GM23338 (cell line): ENCODE results near the gene FKBP1A. TPM values are rescaled to one million over a fixed set of nuclear protein-coding genes. Genes with fewer than 3 reads are reported as not detected.

Experiments
- ATAC-seq: fragments of 200-7000 bp; cut with Tn5 transposase; 3 replicates; pipeline ENCODE4 v1.9.1; 2020
- DNase-seq: peaks from one replicate; pipeline ENCODE4 v3.0.0-alpha.2; 2015; ENCODE audit warnings: low spot score
- H2AFZ ChIP-seq: fragments of 200-600 bp; sonication (generic); 2 replicates; pipeline ENCODE4 v1.8.0; 2016; ENCODE audit warnings: antibody characterized with exemption, mild to moderate bottlenecking, moderate library complexity
- H3F3A ChIP-seq: fragments of 200-600 bp; sonication (generic); replicated peaks from 2 replicates; pipeline ENCODE4 v1.8.0; 2017; ENCODE audit warnings: antibody characterized with exemption, mixed run types, low read depth
- H3K27ac ChIP-seq: fragments of 200-600 bp; sonication (generic); 2 replicates; pipeline ENCODE4 v1.6.1; 2016; ENCODE audit warnings: low read depth
- H3K27me3 ChIP-seq: fragments of 200-600 bp; sonication (generic); 2 replicates; pipeline ENCODE4 v1.8.0; 2016; ENCODE audit warnings: mild to moderate bottlenecking, mixed run types, moderate library complexity; ENCODE audit not compliant: insufficient read depth
- H3K36me3 ChIP-seq: fragments of 200-600 bp; sonication (generic); 2 replicates; pipeline ENCODE4 v1.8.0; 2016; ENCODE audit warnings: mild to moderate bottlenecking; ENCODE audit not compliant: insufficient read depth
- H3K4me1 ChIP-seq: fragments of 200-600 bp; sonication (generic); 2 replicates; pipeline ENCODE4 v1.8.0; 2016; ENCODE audit warnings: mild to moderate bottlenecking, moderate library complexity; ENCODE audit not compliant: insufficient read depth
- H3K4me2 ChIP-seq: fragments of 200-600 bp; sonication (generic); 2 replicates; pipeline ENCODE4 v1.7.1; 2017; ENCODE audit warnings: mixed run types
- H3K4me3 ChIP-seq: fragments of 200-600 bp; sonication (generic); 2 replicates; pipeline ENCODE4 v1.6.1; 2016; ENCODE audit warnings: mixed run types
- H3K79me2 ChIP-seq: fragments of 200-600 bp; sonication (generic); replicated peaks from 2 replicates; pipeline ENCODE4 v1.8.0; 2017; ENCODE audit warnings: mild to moderate bottlenecking; ENCODE audit not compliant: insufficient read depth
- H3K9me2 ChIP-seq: fragments of 200-600 bp; sonication (generic); 2 replicates; pipeline ENCODE4 v1.8.0; 2017; ENCODE audit not compliant: insufficient read depth
- H4K20me1 ChIP-seq: fragments of 200-600 bp; sonication (generic); replicated peaks from 2 replicates; pipeline ENCODE4 v1.8.0; 2017; ENCODE audit warnings: mild to moderate bottlenecking; ENCODE audit not compliant: insufficient read depth
- H3K27ac Mint-ChIP-seq: 2 replicates; pipeline ENCODE4 v1.8.0; 2020; ENCODE audit warnings: inconsistent platforms, mild to moderate bottlenecking, moderate library complexity, mixed read lengths
- H3K27me3 Mint-ChIP-seq: 3 replicates; pipeline ENCODE4 v1.8.0; 2022; ENCODE audit warnings: low read depth, mild to moderate bottlenecking, moderate library complexity, mixed read lengths, inconsistent platforms; ENCODE audit not compliant: insufficient read depth, poor library complexity
- H3K36me3 Mint-ChIP-seq: 3 replicates; pipeline ENCODE4 v1.8.0; 2021; ENCODE audit warnings: low read depth, mild to moderate bottlenecking, inconsistent platforms, moderate library complexity, mixed read lengths
- H3K4me1 Mint-ChIP-seq: 3 replicates; pipeline ENCODE4 v1.8.0; 2020; ENCODE audit warnings: mild to moderate bottlenecking, inconsistent platforms, mixed read lengths
- H3K4me3 Mint-ChIP-seq: 3 replicates; pipeline ENCODE4 v1.8.0; 2021; ENCODE audit warnings: moderate library complexity, mild to moderate bottlenecking, inconsistent platforms, mixed read lengths
- H3K9me3 Mint-ChIP-seq: 3 replicates; pipeline ENCODE4 v1.8.0; 2020; ENCODE audit warnings: moderate library complexity, mild to moderate bottlenecking, inconsistent platforms, mixed read lengths
- CTCF ChIP-seq, 2 experiments: fragments of 200-600 bp in 1 of 2; sonication (generic) in 1 of 2; conservative IDR thresholded peaks; 2 replicates each; pipeline versions ENCODE4 v1.5.1 to v1.6.1; 2016 to 2017; ENCODE audit warnings: antibody characterized with exemption in 2 of 2, low read depth in 2 of 2, mild to moderate bottlenecking in 2 of 2, moderate library complexity in 1 of 2
- NANOG ChIP-seq: IDR thresholded peaks from 2 replicates; pipeline ENCODE4 v1.6.1; 2016; ENCODE audit warnings: antibody characterized with exemption, borderline replicate concordance
- REST ChIP-seq: IDR thresholded peaks from one replicate; pipeline ENCODE4 v1.6.1; 2018; ENCODE audit warnings: antibody characterized with exemption; ENCODE audit not compliant: unreplicated experiment
- ZNF114 ChIP-seq: fragments of 250-450 bp; sonication (Bioruptor Pico); IDR thresholded peaks from 2 replicates; pipeline ENCODE4 v1.5.0; 2020; ENCODE audit warnings: mild to moderate bottlenecking, moderate library complexity
- polyA plus RNA-seq: library from polyadenylated mRNA; unstranded; fragments of >200 nt; fragmentation: Nextera tagmentation; extraction: Ambion mirVana; gene quantifications from 2 replicates; pipeline ENCODE4 v1.2.1, GENCODE V29; 2016
- total RNA-seq: library from RNA; depleted of rRNA; stranded (reverse); fragments of >200 nt; shearing (Covaris generic); gene quantifications from 2 replicates; pipeline ENCODE4 v1.2.3, GENCODE V29; 2014
- TF ChIP-seq, protein P1 (sequence below): IDR thresholded peaks from 2 replicates; pipeline ENCODE4 v1.6.1; 2016; ENCODE audit warnings: antibody characterized with exemption

Gene FKBP1A
- total and polyA plus RNA-seq, 2 experiments from 2014 or later = 171 to 350 TPM

GRCh38 chr20:1374246-1374645 lies 18.6 kb downstream of the FKBP1A start:
- TF ChIP-seq ZNF114 (CRISPR knock-in tag) = no peak
- TF ChIP-seq CTCF (conservative IDR thresholded peaks at IDR 0.05; ENCODE audit: low read depth in 2 of 2) = 0 out of 4 replicates have a peak, but pooled peaks of 1 of the 2 experiments have one; percentile 1
- ATAC-seq (no peak; the same call in 2 of the 3 replicates), DNase-seq (no peak)
- Histone ChIP-seq H3K9me2 (no peaks in the 10 kb centered on the region), H3K4me3 (no peak overlapping the region), H3K36me3 (peaks cover 10% of the 10 kb centered on the region), H3K79me2 (peaks cover 64% of the 10 kb centered on the region), H3K27ac (no peak overlapping the region), H3F3A (no peaks in the 10 kb centered on the region), H3K4me2 (no peak overlapping the region), H3K4me1 (peaks cover 14% of the 10 kb centered on the region; the same call in 1 of the 2 replicates), H3K27me3 (no peaks in the 10 kb centered on the region), H2AFZ (no peak overlapping the region), H4K20me1 (peaks cover 75% of the 10 kb centered on the region)
- H3K9me3 Mint-ChIP-seq = no peaks in the 10 kb centered on the region
- peaks cover 38% of the 10 kb centered on the region for H3K4me1 Mint-ChIP-seq
- no peak overlapping the region for H3K27ac Mint-ChIP-seq
- H3K27me3 Mint-ChIP-seq = no peaks in the 10 kb centered on the region
- H3K36me3 Mint-ChIP-seq = peaks cover 27% of the 10 kb centered on the region
- H3K4me3 Mint-ChIP-seq = no peak overlapping the region

GRCh38 chr20:1373614-1374013 lies 19.2 kb downstream of the FKBP1A start:
- Histone ChIP-seq H3K27me3 (no peaks in the 10 kb centered on the region), H3K27ac (no peak overlapping the region), H2AFZ (no peak overlapping the region), H3K36me3 (peaks cover 10% of the 10 kb centered on the region), H4K20me1 (peaks cover 72% of the 10 kb centered on the region), H3K4me2 (no peak overlapping the region), H3K4me3 (no peak overlapping the region), H3K9me2 (no peaks in the 10 kb centered on the region), H3K79me2 (peaks cover 57% of the 10 kb centered on the region), H3F3A (no peaks in the 10 kb centered on the region), H3K4me1 (peaks cover 14% of the 10 kb centered on the region; the same call in 1 of the 2 replicates)
- peaks cover 33% of the 10 kb centered on the region for H3K36me3 Mint-ChIP-seq
- H3K27me3 Mint-ChIP-seq = no peaks in the 10 kb centered on the region
- ATAC-seq (no peak), DNase-seq (no peak)
- TF ChIP-seq NANOG (no peak), REST (no peak)
- TF ChIP-seq, protein P1, sequence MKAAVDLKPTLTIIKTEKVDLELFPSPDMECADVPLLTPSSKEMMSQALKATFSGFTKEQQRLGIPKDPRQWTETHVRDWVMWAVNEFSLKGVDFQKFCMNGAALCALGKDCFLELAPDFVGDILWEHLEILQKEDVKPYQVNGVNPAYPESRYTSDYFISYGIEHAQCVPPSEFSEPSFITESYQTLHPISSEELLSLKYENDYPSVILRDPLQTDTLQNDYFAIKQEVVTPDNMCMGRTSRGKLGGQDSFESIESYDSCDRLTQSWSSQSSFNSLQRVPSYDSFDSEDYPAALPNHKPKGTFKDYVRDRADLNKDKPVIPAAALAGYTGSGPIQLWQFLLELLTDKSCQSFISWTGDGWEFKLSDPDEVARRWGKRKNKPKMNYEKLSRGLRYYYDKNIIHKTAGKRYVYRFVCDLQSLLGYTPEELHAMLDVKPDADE = no peak
- H3K9me3 Mint-ChIP-seq = no peaks in the 10 kb centered on the region
- H3K4me1 Mint-ChIP-seq = peaks cover 32% of the 10 kb centered on the region
- H3K27ac Mint-ChIP-seq = no peak overlapping the region
- no peak overlapping the region for H3K4me3 Mint-ChIP-seq
